ENCODE data around the gene OXCT2.
A peak's percentile ranks its signal among the peaks of the same experiment; 100 is the strongest.

The OXCT2 gene

GRCh38 chr1:39729030-39729429 is 42.1 kb downstream of the OXCT2 start:
- DNase-seq = no peak

DNA sequence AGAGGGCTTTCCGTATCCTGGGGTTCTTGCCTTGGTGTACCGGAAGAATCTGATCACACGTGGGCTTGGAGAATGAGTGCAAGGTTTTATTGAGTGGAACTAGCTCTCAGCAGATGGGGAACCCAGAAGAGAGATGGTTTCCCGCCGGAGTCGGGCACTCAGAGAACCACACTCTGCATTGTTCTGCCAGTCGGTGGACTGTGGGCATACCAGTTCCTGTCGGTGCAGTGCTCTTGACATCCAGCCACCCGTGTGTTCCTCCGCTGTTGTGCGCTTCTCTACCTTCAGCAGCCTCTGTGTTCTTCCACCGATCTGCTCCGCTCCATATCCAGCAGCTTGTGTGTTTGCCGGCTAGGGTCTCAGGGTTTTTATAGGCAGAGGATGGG is 43.2 kb downstream of the OXCT2 start:
- no peak for DNase-seq

DNA sequence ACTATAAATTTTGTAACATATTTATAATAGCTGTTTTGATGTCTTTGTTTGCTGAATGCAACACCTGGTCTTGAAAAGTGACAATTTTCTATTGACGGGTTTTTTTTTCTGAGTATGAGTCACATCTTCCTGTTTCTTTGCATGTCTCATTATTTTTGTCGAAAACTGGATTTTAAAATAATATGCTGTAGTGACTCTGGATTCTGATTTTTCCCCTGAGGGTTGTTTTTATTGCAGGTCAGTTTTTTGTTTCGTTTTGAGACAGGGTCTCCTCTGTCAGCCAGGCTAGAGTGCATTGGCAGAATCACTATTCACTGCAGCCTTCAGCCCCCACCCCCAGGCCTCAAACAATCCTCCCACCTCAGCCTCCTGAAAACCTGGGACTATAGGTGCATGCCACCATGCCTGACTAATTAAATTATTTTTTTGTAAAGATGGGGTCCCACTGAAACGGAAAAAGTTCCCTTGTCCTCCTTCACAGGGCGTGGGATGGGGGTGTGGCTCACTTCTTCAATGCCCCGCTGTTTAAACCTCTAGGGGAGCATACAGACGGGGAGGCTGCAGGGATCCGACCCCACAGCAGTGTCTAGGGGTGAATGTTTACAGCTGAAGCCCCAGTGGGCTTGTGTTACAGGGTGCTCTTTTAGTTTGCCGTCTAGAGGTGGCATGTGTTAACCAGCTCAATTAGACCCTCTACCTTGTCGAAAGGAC is 43.8 kb downstream of the OXCT2 start:
- no peak for DNase-seq

GRCh38 chr1:39726600-39726999 is 44.5 kb downstream of the OXCT2 start:
- no peak for DNase-seq

DNA sequence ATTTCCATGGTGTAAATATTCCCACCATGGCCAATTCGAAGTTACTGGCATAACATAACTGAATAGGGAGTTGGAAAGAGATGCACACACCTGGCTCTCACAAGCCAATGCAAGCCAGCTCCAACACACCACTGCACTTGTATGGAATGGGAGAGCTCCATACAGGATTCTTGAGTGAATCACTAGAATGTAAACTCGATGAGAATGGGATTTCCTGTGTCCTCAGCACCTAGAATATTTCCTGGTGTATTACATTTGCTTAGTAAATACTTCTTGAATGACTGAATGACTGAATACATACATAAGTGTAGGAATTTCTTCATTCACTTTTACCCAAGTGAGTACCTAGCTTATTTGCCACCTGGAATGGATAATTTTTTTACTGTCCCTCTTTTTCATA is 48.7 kb downstream of the OXCT2 start:
- DNase-seq = no peak

GRCh38 chr1:39721664-39722063 is 49.5 kb downstream of the OXCT2 start:
- DNase-seq = no peak

- peak; percentile 80 for DNase-seq
These were observed 50.8 kb downstream of the OXCT2 start for GRCh38 chr1:39720094-39720999.
